ENCODE measurements around the gene SAT2.

SAT2 gene

GRCh38 chr17:7614425-7615264 is 13.0 kb downstream of the SAT2 start, which contains the start of gene FXR2 (continued):
- TF ChIP-seq, protein P1, sequence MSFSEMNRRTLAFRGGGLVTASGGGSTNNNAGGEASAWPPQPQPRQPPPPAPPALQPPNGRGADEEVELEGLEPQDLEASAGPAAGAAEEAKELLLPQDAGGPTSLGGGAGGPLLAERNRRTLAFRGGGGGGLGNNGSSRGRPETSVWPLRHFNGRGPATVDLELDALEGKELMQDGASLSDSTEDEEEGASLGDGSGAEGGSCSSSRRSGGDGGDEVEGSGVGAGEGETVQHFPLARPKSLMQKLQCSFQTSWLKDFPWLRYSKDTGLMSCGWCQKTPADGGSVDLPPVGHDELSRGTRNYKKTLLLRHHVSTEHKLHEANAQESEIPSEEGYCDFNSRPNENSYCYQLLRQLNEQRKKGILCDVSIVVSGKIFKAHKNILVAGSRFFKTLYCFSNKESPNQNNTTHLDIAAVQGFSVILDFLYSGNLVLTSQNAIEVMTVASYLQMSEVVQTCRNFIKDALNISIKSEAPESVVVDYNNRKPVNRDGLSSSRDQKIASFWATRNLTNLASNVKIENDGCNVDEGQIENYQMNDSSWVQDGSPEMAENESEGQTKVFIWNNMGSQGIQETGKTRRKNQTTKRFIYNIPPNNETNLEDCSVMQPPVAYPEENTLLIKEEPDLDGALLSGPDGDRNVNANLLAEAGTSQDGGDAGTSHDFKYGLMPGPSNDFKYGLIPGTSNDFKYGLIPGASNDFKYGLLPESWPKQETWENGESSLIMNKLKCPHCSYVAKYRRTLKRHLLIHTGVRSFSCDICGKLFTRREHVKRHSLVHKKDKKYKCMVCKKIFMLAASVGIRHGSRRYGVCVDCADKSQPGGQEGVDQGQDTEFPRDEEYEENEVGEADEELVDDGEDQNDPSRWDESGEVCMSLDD (tag by site-specific recombination; IDR thresholded peaks at IDR 0.05): no peak
- TF ChIP-seq, protein P2, sequence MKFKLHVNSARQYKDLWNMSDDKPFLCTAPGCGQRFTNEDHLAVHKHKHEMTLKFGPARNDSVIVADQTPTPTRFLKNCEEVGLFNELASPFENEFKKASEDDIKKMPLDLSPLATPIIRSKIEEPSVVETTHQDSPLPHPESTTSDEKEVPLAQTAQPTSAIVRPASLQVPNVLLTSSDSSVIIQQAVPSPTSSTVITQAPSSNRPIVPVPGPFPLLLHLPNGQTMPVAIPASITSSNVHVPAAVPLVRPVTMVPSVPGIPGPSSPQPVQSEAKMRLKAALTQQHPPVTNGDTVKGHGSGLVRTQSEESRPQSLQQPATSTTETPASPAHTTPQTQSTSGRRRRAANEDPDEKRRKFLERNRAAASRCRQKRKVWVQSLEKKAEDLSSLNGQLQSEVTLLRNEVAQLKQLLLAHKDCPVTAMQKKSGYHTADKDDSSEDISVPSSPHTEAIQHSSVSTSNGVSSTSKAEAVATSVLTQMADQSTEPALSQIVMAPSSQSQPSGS (tag by site-specific recombination; IDR thresholded peaks at IDR 0.05; ENCODE audit: low read depth): no peak
- TF ChIP-seq ZNF169 (tag by site-specific recombination; IDR thresholded peaks at IDR 0.05): no peak
- no peak for TF ChIP-seq ZNF324 (tag by site-specific recombination; IDR thresholded peaks at IDR 0.05)
- TF ChIP-seq ZNF561 (tag by site-specific recombination; IDR thresholded peaks at IDR 0.05; ENCODE audit: borderline replicate concordance): peak; percentile 39; the same call in 1 of the 2 replicates
- peak; percentile 19; the same call in 1 of the 2 replicates for TF ChIP-seq PATZ1 (tag by site-specific recombination; IDR thresholded peaks at IDR 0.05)
- TF ChIP-seq ZNF221 (tag by site-specific recombination; IDR thresholded peaks at IDR 0.05; ENCODE audit: borderline replicate concordance): no peak
- no peak for TF ChIP-seq GFI1B (tag by site-specific recombination; IDR thresholded peaks at IDR 0.05)
- TF ChIP-seq ZNF510 (tag by site-specific recombination; IDR thresholded peaks at IDR 0.05; ENCODE audit: insufficient replicate concordance): no peak
- peak; percentile 88 for TF ChIP-seq KLF8 (tag by site-specific recombination; IDR thresholded peaks at IDR 0.05)
- no peak for TF ChIP-seq ZNF530 (tag by site-specific recombination; IDR thresholded peaks at IDR 0.05; ENCODE audit: low read depth)
- TF ChIP-seq ZNF692 (tag by site-specific recombination; IDR thresholded peaks at IDR 0.05): peak; percentile 94
- TF ChIP-seq CTCF (tag by site-specific recombination; IDR thresholded peaks at IDR 0.05): peak; percentile 94
- peak; percentile 0; the same call in 1 of the 2 replicates for TF ChIP-seq ZBTB20 (tag by site-specific recombination; IDR thresholded peaks at IDR 0.05)
- no peak for TF ChIP-seq SP7 (tag by site-specific recombination; IDR thresholded peaks at IDR 0.05)
